OCI-LY1 (cell line): ENCODE data around the gene LY9.

ENCODE experiments used
- H2AFZ ChIP-seq: fragments of 200-600 bp; sonication (generic), shearing (Covaris generic); 2 replicates; pipeline ENCODE4 v1.6.0; 2014; ENCODE audit warnings: antibody characterized with exemption, mild to moderate bottlenecking, low read length
- H3F3A ChIP-seq: fragments of 200-600 bp; sonication (generic), shearing (Covaris generic); 2 replicates; pipeline ENCODE4 v1.6.0; 2014; ENCODE audit warnings: mild to moderate bottlenecking, antibody characterized with exemption, low read length, moderate library complexity; ENCODE audit not compliant: insufficient read depth
- H3K27ac ChIP-seq: fragments of 200-600 bp; sonication (generic); 2 replicates; pipeline ENCODE4 v1.5.1; 2014; ENCODE audit warnings: low read length, mixed run types, mild to moderate bottlenecking, low read depth; ENCODE audit not compliant: poor library complexity, severe bottlenecking
- H3K27me3 ChIP-seq: fragments of 200-600 bp; sonication (generic); 2 replicates; pipeline ENCODE4 v1.6.0; 2014; ENCODE audit warnings: antibody characterized with exemption, mild to moderate bottlenecking, low read length, moderate library complexity; ENCODE audit not compliant: insufficient read depth
- H3K36me3 ChIP-seq: fragments of 200-600 bp; sonication (generic); 2 replicates; pipeline ENCODE4 v1.6.1; 2014; ENCODE audit warnings: mild to moderate bottlenecking, antibody characterized with exemption, low read length, moderate library complexity, mixed read lengths; ENCODE audit not compliant: insufficient read depth
- H3K4me1 ChIP-seq: fragments of 200-600 bp; sonication (generic); 2 replicates; pipeline ENCODE4 v1.5.1; 2014; ENCODE audit warnings: mild to moderate bottlenecking, low read length, moderate library complexity; ENCODE audit not compliant: insufficient read depth, severe bottlenecking
- H3K4me2 ChIP-seq: fragments of 200-600 bp; sonication (generic), shearing (Covaris generic); 2 replicates; pipeline ENCODE4 v1.6.1; 2014; ENCODE audit warnings: low read length
- H3K4me3 ChIP-seq: fragments of 200-600 bp; sonication (generic); 2 replicates; pipeline ENCODE4 v1.5.1; 2014; ENCODE audit warnings: low read length, low read depth, mild to moderate bottlenecking, mixed read lengths; ENCODE audit not compliant: poor library complexity, severe bottlenecking
- H3K79me2 ChIP-seq: fragments of 200-600 bp; shearing (Covaris generic); 2 replicates; pipeline ENCODE4 v1.6.1; 2016; ENCODE audit warnings: mixed run types, low read length, mixed read lengths; ENCODE audit not compliant: insufficient read depth
- H3K9ac ChIP-seq: fragments of 200-600 bp; sonication (generic), shearing (Covaris generic); 2 replicates; pipeline ENCODE4 v1.6.1; 2014; ENCODE audit warnings: mild to moderate bottlenecking, low read length, mixed read lengths
- H3K9me2 ChIP-seq: fragments of 200-600 bp; sonication (generic), shearing (Covaris generic); 2 replicates; pipeline ENCODE4 v1.6.1; 2014; ENCODE audit warnings: low read depth, mild to moderate bottlenecking, low read length, mixed read lengths
- H3K9me3 ChIP-seq: fragments of 200-600 bp; shearing (Covaris generic); 2 replicates; pipeline ENCODE4 v1.6.1; 2014; ENCODE audit warnings: low read length, mixed read lengths
- H4K20me1 ChIP-seq: fragments of 200-600 bp; sonication (generic), shearing (Covaris generic); 2 replicates; pipeline ENCODE4 v1.6.0; 2016; ENCODE audit warnings: mild to moderate bottlenecking, low read length; ENCODE audit not compliant: insufficient read depth
- EZH2 ChIP-seq: fragments of 200-600 bp; sonication (generic), shearing (Covaris generic); IDR thresholded peaks from 2 replicates; pipeline ENCODE4 v1.8.0; 2017; ENCODE audit warnings: borderline replicate concordance, mixed run types, mild to moderate bottlenecking, antibody characterized with exemption, low read length, moderate library complexity, mixed read lengths
- TF ChIP-seq, protein P1 (sequence below): fragments of 200-600 bp; sonication (generic), shearing (Covaris generic); IDR thresholded peaks from 2 replicates; pipeline ENCODE4 v1.5.1; 2017; ENCODE audit warnings: mild to moderate bottlenecking, antibody characterized with exemption, low read length, moderate library complexity, mixed read lengths

LY9 gene

DNA sequence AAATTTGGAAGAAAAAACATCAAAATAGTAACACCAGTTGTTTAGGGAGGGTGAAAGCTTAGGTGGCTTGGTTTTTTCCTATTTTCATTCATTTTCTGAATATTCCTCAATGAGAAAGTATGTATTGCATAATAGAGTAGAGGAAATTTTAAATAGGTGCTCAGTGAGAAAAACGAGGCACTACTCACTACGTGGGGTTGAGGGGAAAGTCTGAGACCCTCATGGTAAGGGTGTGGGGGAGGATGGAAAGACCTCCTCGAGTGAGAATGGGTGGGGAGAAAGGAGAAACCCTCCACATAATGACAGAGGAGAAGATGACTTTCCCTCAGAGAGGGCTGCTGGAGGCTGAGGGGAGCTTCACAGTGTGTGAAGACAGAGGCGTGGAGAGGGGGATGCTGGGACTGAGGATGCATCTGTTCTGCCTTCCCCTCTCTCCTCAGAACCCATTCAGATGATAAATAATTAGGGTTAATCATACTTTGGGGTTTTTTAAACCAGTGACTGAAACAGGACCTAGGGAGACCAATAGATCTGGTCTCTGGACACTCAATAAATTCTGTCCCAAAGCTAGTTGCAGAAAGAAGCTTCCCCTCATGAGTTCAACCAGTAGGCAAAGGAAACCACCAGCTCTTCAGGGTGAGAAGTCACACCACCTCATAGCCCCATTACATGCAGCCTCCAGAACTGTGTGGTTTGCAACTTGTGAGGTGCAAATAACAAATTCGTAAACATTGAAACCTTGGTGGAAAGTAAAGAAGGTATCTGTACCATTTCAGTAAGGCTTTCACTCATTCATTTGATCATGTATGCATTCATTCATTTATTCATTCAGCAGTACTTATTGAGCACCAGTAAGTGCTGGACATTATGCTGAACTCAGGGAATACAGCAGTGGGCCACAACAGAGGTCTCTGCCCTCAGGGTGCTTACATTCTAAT lies 39.8 kb upstream of the LY9 start:
- Histone ChIP-seq H3F3A (no peaks in the 10 kb centered on the region), H3K79me2 (no peaks in the 10 kb centered on the region), H3K4me3 (no peak overlapping the region), H3K4me2 (no peak overlapping the region), H3K9me3 (no peaks in the 10 kb centered on the region), H3K27ac (no peak overlapping the region), H3K9me2 (no peaks in the 10 kb centered on the region), H3K9ac (no peak overlapping the region), H2AFZ (no peak overlapping the region), H3K36me3 (no peaks in the 10 kb centered on the region), H4K20me1 (no peaks in the 10 kb centered on the region), H3K27me3 (no peaks in the 10 kb centered on the region; the same call in 1 of the 2 replicates), H3K4me1 (no peaks in the 10 kb centered on the region)
- TF ChIP-seq EZH2, result no peak
- TF ChIP-seq, protein P1, sequence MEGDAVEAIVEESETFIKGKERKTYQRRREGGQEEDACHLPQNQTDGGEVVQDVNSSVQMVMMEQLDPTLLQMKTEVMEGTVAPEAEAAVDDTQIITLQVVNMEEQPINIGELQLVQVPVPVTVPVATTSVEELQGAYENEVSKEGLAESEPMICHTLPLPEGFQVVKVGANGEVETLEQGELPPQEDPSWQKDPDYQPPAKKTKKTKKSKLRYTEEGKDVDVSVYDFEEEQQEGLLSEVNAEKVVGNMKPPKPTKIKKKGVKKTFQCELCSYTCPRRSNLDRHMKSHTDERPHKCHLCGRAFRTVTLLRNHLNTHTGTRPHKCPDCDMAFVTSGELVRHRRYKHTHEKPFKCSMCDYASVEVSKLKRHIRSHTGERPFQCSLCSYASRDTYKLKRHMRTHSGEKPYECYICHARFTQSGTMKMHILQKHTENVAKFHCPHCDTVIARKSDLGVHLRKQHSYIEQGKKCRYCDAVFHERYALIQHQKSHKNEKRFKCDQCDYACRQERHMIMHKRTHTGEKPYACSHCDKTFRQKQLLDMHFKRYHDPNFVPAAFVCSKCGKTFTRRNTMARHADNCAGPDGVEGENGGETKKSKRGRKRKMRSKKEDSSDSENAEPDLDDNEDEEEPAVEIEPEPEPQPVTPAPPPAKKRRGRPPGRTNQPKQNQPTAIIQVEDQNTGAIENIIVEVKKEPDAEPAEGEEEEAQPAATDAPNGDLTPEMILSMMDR, result no peak

DNA sequence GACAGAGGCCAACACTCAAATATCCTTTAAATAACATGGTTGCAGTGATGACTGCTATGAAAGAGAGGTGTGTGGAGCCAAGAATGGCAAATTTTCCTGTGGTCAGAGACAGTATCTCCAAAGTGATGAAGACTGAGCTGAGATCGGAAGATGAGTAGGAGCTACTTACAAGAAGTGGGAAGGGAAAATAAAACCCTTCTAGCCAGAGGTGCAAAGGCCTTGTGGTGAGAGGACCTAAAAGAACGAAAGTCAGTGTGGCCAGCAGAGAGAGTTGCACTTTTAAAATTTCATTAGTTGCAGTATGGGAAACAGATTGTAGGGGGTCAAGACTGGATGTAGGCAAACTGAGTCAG lies 39.1 kb upstream of the LY9 start:
- no peak overlapping the region for H3K4me3 ChIP-seq
- H3K36me3 ChIP-seq, result no peaks in the 10 kb centered on the region
- H2AFZ ChIP-seq, result no peak overlapping the region
- no peak overlapping the region for H3K27ac ChIP-seq
- no peaks in the 10 kb centered on the region for H3K4me1 ChIP-seq
- H3F3A ChIP-seq, result no peaks in the 10 kb centered on the region
- no peaks in the 10 kb centered on the region for H3K9me3 ChIP-seq
- H3K9me2 ChIP-seq, result no peaks in the 10 kb centered on the region
- no peaks in the 10 kb centered on the region; the same call in 1 of the 2 replicates for H3K27me3 ChIP-seq
- TF ChIP-seq, protein P1, result no peak
- no peak for TF ChIP-seq EZH2
- no peaks in the 10 kb centered on the region for H4K20me1 ChIP-seq
- no peaks in the 10 kb centered on the region for H3K79me2 ChIP-seq
- H3K4me2 ChIP-seq, result no peak overlapping the region
- H3K9ac ChIP-seq, result no peak overlapping the region

DNA sequence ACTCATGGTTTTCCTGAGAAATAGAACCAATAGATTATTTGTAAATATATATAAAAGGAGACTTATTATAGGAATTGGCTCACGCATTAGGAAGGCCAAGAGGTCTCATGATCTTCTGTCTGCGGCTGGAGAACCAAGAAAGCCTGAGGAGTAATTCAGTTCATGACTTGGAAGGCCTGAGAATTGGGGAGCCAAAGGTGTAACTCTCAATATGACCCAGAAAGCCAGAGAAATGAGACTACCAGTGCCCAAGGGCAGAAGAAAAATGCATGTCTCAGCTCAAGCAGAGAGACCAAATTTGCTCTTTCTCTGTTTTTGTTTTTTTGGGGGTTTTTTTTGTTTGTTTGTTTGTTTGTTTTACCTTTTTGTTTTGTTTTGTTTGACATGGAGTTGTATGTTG lies 37.5 kb upstream of the LY9 start:
- Histone ChIP-seq H3K9me3 (no peaks in the 10 kb centered on the region), H4K20me1 (no peaks in the 10 kb centered on the region), H2AFZ (no peak overlapping the region), H3K4me1 (no peaks in the 10 kb centered on the region), H3K9me2 (no peaks in the 10 kb centered on the region), H3K79me2 (no peaks in the 10 kb centered on the region), H3K27me3 (no peaks in the 10 kb centered on the region), H3K27ac (no peak overlapping the region), H3K9ac (no peak overlapping the region), H3F3A (no peaks in the 10 kb centered on the region), H3K36me3 (no peaks in the 10 kb centered on the region), H3K4me3 (no peak overlapping the region), H3K4me2 (no peak overlapping the region)
- TF ChIP-seq, protein P1, result no peak
- TF ChIP-seq EZH2, result no peak
